PC-3 (cell line): ENCODE measurements around the gene DIP2C. TPM values are rescaled to one million over a fixed set of nuclear protein-coding genes. Genes with fewer than 3 reads are reported as not detected.

Source experiments
- ATAC-seq: fragments of 200-7000 bp; cut with Tn5 transposase; 2 replicates; pipeline ENCODE4 v1.9.1; 2020; ENCODE audit warnings: mild to moderate bottlenecking, moderate library complexity
- BruUV-seq: library from RNA; stranded (reverse); fragments of 400-500 nt; replicated peaks from 2 replicates; lab custom pipeline; 2021; lab: Mats Ljungman, UMichigan
- CTCF ChIA-PET: fragments of 300-600 bp; sonication (Branson Sonifier 250); formaldehyde crosslinking; loops from one replicate; lab custom pipeline; 2022; ENCODE audit warnings: antibody characterized with exemption; lab: Charles Lee
- POLR2A ChIA-PET: fragments of 300-600 bp; sonication (Branson Sonifier 250); formaldehyde crosslinking; loops from one replicate; lab custom pipeline; 2022; ENCODE audit warnings: antibody characterized with exemption; ENCODE audit not compliant: unreplicated experiment; lab: Charles Lee
- DNase-seq: peaks from one replicate; pipeline ENCODE4 v3.0.0-alpha.2; 2015
- H2AFZ ChIP-seq: fragments of 300-600 bp; sonication (generic); 2 replicates; pipeline ENCODE4 v1.6.0; 2016; ENCODE audit warnings: antibody characterized with exemption, low read length
- H3F3A ChIP-seq: fragments of 300-600 bp; sonication (generic); one replicate; pipeline ENCODE4 v1.6.0; 2017; ENCODE audit warnings: antibody characterized with exemption, low read length, control low read depth, mild to moderate bottlenecking; ENCODE audit not compliant: unreplicated experiment
- H3K27ac ChIP-seq: fragments of 300-600 bp; sonication (generic); 2 replicates; pipeline ENCODE4 v1.5.1; 2016; ENCODE audit warnings: mild to moderate bottlenecking, low read length
- H3K27me3 ChIP-seq: fragments of 300-600 bp; sonication (generic); 2 replicates; pipeline ENCODE4 v1.6.1; 2016; ENCODE audit warnings: low read length, mixed read lengths
- H3K36me3 ChIP-seq: fragments of 300-600 bp; sonication (generic); 2 replicates; pipeline ENCODE4 v1.6.1; 2016; ENCODE audit warnings: low read depth, mixed run types, low read length, mixed read lengths
- H3K4me1 ChIP-seq: fragments of 300-600 bp; sonication (generic); 2 replicates; pipeline ENCODE4 v1.5.1; 2016; ENCODE audit warnings: low read length; ENCODE audit not compliant: insufficient read depth
- H3K4me2 ChIP-seq: fragments of 300-600 bp; sonication (generic); 2 replicates; pipeline ENCODE4 v1.6.0; 2016; ENCODE audit warnings: low read length
- H3K4me3 ChIP-seq: fragments of 300-600 bp; sonication (generic); 2 replicates; pipeline ENCODE4 v1.5.1; 2016; ENCODE audit warnings: mild to moderate bottlenecking, low read length, mixed read lengths
- H3K79me2 ChIP-seq: fragments of 300-600 bp; sonication (generic); 2 replicates; pipeline ENCODE4 v1.6.1; 2017; ENCODE audit warnings: low read length, mixed read lengths
- H3K9ac ChIP-seq: fragments of 300-600 bp; sonication (generic); 2 replicates; pipeline ENCODE4 v1.6.0; 2016; ENCODE audit warnings: mild to moderate bottlenecking, low read length
- H3K9me2 ChIP-seq: fragments of 300-600 bp; sonication (generic); replicated peaks from 2 replicates; pipeline ENCODE4 v1.6.1; 2016; ENCODE audit warnings: mixed run types, low read length, mixed read lengths
- H3K9me3 ChIP-seq: fragments of 300-600 bp; sonication (generic); 2 replicates; pipeline ENCODE4 v1.6.1; 2016; ENCODE audit warnings: low read length, mixed read lengths
- H4K20me1 ChIP-seq: fragments of 300-600 bp; sonication (generic); 2 replicates; pipeline ENCODE4 v1.6.1; 2016; ENCODE audit warnings: low read length, mixed read lengths
- EZH2 ChIP-seq: fragments of 300-600 bp; sonication (generic); IDR thresholded peaks from one replicate; pipeline ENCODE4 v1.6.1; 2017; ENCODE audit warnings: antibody characterized with exemption, mild to moderate bottlenecking, low read length; ENCODE audit not compliant: unreplicated experiment
- EZH2phosphoT487 ChIP-seq: fragments of 300-600 bp; sonication (generic); IDR thresholded peaks from 2 replicates; pipeline ENCODE4 v1.6.1; 2018; ENCODE audit warnings: mild to moderate bottlenecking, antibody characterized with exemption, low read length, borderline replicate concordance
- intact Hi-C: fragments of 100-400 bp; cut with micrococcal nuclease; formaldehyde crosslinking; loops from 2 replicates; pipeline ENCODE4 v1.9.0; 2023
- total RNA-seq: library from RNA; depleted of rRNA; stranded (reverse); fragments of >200 nt; gene quantifications from 2 replicates; pipeline ENCODE4 v1.2.3, GENCODE V29; 2014
- TF ChIP-seq, protein P1 (sequence below): fragments of 300-600 bp; sonication (generic); conservative IDR thresholded peaks from 2 replicates; pipeline ENCODE4 v1.5.1; 2017; ENCODE audit warnings: antibody characterized with exemption, low read depth, mild to moderate bottlenecking, low read length

DIP2C gene
- total RNA-seq, 1 experiment from 2014 or later = 3.1 TPM

DNA sequence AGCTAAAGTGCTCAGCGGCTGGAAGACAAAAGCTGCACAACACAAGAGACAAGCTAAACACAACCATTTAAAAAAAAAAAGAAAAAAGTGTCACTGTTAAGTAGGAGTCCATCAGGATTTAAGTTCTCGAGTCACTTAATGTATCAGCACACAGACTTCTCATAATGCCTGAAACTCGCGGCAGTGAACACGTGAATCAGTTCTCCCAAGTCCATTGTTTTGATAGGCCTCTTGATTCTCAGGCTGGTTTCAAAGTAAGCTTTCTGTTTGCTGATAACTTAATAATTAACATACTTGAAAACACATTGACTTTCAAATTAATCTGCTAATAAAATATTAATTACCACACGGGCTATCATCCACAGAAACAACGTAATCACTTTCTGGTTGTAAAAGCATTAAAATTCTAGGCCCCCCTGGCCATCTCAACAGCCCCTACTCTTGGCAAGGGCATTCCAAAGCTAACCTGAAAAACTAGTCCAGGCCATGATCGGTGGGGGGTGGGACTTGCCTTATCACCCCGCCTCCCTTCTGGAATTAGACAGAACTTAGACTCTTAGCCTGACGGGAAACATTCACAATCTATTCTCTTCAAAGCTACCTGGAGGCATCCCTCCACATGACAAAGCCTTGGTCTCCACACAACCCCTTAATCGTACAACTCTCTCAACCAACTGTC lies 129.0 kb downstream of the DIP2C start:
- Histone ChIP-seq H2AFZ (no peak overlapping the region), H3K27me3 (no peaks in the 10 kb centered on the region), H3K79me2 (no peaks in the 10 kb centered on the region), H3K4me1 (no peaks in the 10 kb centered on the region), H3K4me3 (no peak overlapping the region), H3K4me2 (no peak overlapping the region), H3K9me2 (no peaks in the 10 kb centered on the region), H3K9ac (no peak overlapping the region), H3K27ac (no peak overlapping the region), H3F3A (no peaks in the 10 kb centered on the region), H3K36me3 (no peaks in the 10 kb centered on the region), H3K9me3 (no peaks in the 10 kb centered on the region), H4K20me1 (no peaks in the 10 kb centered on the region)
- TF ChIP-seq, protein P1, sequence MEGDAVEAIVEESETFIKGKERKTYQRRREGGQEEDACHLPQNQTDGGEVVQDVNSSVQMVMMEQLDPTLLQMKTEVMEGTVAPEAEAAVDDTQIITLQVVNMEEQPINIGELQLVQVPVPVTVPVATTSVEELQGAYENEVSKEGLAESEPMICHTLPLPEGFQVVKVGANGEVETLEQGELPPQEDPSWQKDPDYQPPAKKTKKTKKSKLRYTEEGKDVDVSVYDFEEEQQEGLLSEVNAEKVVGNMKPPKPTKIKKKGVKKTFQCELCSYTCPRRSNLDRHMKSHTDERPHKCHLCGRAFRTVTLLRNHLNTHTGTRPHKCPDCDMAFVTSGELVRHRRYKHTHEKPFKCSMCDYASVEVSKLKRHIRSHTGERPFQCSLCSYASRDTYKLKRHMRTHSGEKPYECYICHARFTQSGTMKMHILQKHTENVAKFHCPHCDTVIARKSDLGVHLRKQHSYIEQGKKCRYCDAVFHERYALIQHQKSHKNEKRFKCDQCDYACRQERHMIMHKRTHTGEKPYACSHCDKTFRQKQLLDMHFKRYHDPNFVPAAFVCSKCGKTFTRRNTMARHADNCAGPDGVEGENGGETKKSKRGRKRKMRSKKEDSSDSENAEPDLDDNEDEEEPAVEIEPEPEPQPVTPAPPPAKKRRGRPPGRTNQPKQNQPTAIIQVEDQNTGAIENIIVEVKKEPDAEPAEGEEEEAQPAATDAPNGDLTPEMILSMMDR = no peak
- no peak for TF ChIP-seq EZH2phosphoT487
- no peak for TF ChIP-seq EZH2
- ATAC-seq (no peak), DNase-seq (no peak)
- ChIA-PET POLR2A (no interaction called here), CTCF (no interaction called here)
- no TSS peak for BruUV-seq
- intact Hi-C loops = no loop called here

DNA sequence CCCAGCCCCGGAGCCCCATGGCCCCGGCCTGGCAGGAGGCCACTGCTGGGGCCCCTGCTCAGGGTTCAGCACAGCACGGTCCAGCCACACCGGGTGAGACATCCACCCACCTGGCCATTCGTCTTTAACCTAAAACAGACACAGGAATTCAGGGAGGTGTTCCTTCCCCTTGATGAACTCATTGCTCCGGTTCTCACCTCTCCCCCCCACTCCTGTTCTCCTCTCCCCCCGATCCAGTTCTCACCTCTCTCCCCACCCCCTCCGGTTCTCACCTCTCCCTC lies 129.8 kb downstream of the DIP2C start:
- TF ChIP-seq EZH2 = no peak
- TF ChIP-seq, protein P1 = no peak
- no peak for TF ChIP-seq EZH2phosphoT487
- H3K9ac ChIP-seq = no peak overlapping the region
- CTCF ChIA-PET = interaction anchor here (0.6 kb wide), 1 partner anchor 48 kb away, joined by 3 read pairs; no protein-coding TSS in a partner anchor
- H3K36me3 ChIP-seq = no peaks in the 10 kb centered on the region
- H2AFZ ChIP-seq = no peak overlapping the region
- H3K9me2 ChIP-seq = no peaks in the 10 kb centered on the region
- no TSS peak for BruUV-seq
- no peak overlapping the region for H3K27ac ChIP-seq
- H3K27me3 ChIP-seq = no peaks in the 10 kb centered on the region
- no peaks in the 10 kb centered on the region for H3K79me2 ChIP-seq
- no peak overlapping the region for H3K4me3 ChIP-seq
- H3K4me2 ChIP-seq = no peak overlapping the region
- peaks cover 3% of the 10 kb centered on the region; the same call in 1 of the 2 replicates for H3K4me1 ChIP-seq
- no peak for DNase-seq
- H4K20me1 ChIP-seq = no peaks in the 10 kb centered on the region
- POLR2A ChIA-PET = no interaction called here
- H3K9me3 ChIP-seq = no peaks in the 10 kb centered on the region
- intact Hi-C loops = no loop called here
- ATAC-seq = no peak
- H3F3A ChIP-seq = no peaks in the 10 kb centered on the region
